ENCODE measurements around the gene RARS1.

Gene RARS1

GRCh38 chr5:168481330-168481788, 4.9 kb upstream of the RARS1 start:
- DNase-seq (ENCODE audit: insufficient read length) (peak; percentile 63), FAIRE-seq (peak; percentile 93)
- TF ChIP-seq TAF1 (IDR thresholded peaks at IDR 0.05; ENCODE audit: borderline replicate concordance, low read depth, low read length) (no peak), POLR2AphosphoS5 (IDR thresholded peaks at IDR 0.05; ENCODE audit: low read depth, low read length) (no peak), POLR2A (IDR thresholded peaks at IDR 0.05; ENCODE audit: low read depth, low read length) (no peak)

- no peak for FAIRE-seq
- TF ChIP-seq POLR2A (IDR thresholded peaks at IDR 0.05; ENCODE audit: low read depth, low read length), result no peak
- no peak for TF ChIP-seq TAF1 (IDR thresholded peaks at IDR 0.05; ENCODE audit: borderline replicate concordance, low read depth, low read length)
- TF ChIP-seq POLR2AphosphoS5 (IDR thresholded peaks at IDR 0.05; ENCODE audit: low read depth, low read length), result no peak
- no peak for DNase-seq (ENCODE audit: insufficient read length)
Observed at GRCh38 chr5:168482361-168482760, 3.9 kb upstream of the RARS1 start.

- FAIRE-seq (no peak), DNase-seq (ENCODE audit: insufficient read length) (no peak)
- TF ChIP-seq POLR2A (IDR thresholded peaks at IDR 0.05; ENCODE audit: low read depth, low read length) (no peak), TAF1 (IDR thresholded peaks at IDR 0.05; ENCODE audit: borderline replicate concordance, low read depth, low read length) (no peak), POLR2AphosphoS5 (IDR thresholded peaks at IDR 0.05; ENCODE audit: low read depth, low read length) (no peak)
Observed at GRCh38 chr5:168489059-168489458, 2.8 kb downstream of the RARS1 start.

- no peak for FAIRE-seq
- TF ChIP-seq POLR2A (IDR thresholded peaks at IDR 0.05; ENCODE audit: low read depth, low read length) (no peak), TAF1 (IDR thresholded peaks at IDR 0.05; ENCODE audit: borderline replicate concordance, low read depth, low read length) (no peak), POLR2AphosphoS5 (IDR thresholded peaks at IDR 0.05; ENCODE audit: low read depth, low read length) (no peak)
- DNase-seq (ENCODE audit: insufficient read length), result no peak
Observed at GRCh38 chr5:168494057-168494555, 7.8 kb downstream of the RARS1 start.

GRCh38 chr5:168502563-168503237, 16.4 kb downstream of the RARS1 start:
- no peak for FAIRE-seq
- no peak for DNase-seq (ENCODE audit: insufficient read length)
- no peak for TF ChIP-seq TAF1 (IDR thresholded peaks at IDR 0.05; ENCODE audit: borderline replicate concordance, low read depth, low read length)
- no peak for TF ChIP-seq POLR2A (IDR thresholded peaks at IDR 0.05; ENCODE audit: low read depth, low read length)

GRCh38 chr5:168513861-168514428, 27.7 kb downstream of the RARS1 start:
- TF ChIP-seq POLR2A (IDR thresholded peaks at IDR 0.05; ENCODE audit: low read depth, low read length) (no peak), TAF1 (IDR thresholded peaks at IDR 0.05; ENCODE audit: borderline replicate concordance, low read depth, low read length) (no peak), POLR2AphosphoS5 (IDR thresholded peaks at IDR 0.05; ENCODE audit: low read depth, low read length) (no peak)
- FAIRE-seq (no peak), DNase-seq (ENCODE audit: insufficient read length) (no peak)

- no peak for TF ChIP-seq TAF1 (IDR thresholded peaks at IDR 0.05; ENCODE audit: borderline replicate concordance, low read depth, low read length)
- no peak for TF ChIP-seq POLR2A (IDR thresholded peaks at IDR 0.05; ENCODE audit: low read depth, low read length)
- no peak for TF ChIP-seq POLR2AphosphoS5 (IDR thresholded peaks at IDR 0.05; ENCODE audit: low read depth, low read length)
- FAIRE-seq (no peak), DNase-seq (ENCODE audit: insufficient read length) (no peak)
Observed at GRCh38 chr5:168525856-168526255, 39.6 kb downstream of the RARS1 start.

GRCh38 chr5:168527756-168528295, 41.6 kb downstream of the RARS1 start:
- DNase-seq (ENCODE audit: insufficient read length) (no peak), FAIRE-seq (no peak)
- TF ChIP-seq POLR2AphosphoS5 (IDR thresholded peaks at IDR 0.05; ENCODE audit: low read depth, low read length), result no peak
- no peak for TF ChIP-seq POLR2A (IDR thresholded peaks at IDR 0.05; ENCODE audit: low read depth, low read length)
- TF ChIP-seq TAF1 (IDR thresholded peaks at IDR 0.05; ENCODE audit: borderline replicate concordance, low read depth, low read length), result no peak

GRCh38 chr5:168528521-168529373, 42.5 kb downstream of the RARS1 start, which contains the start of gene FBLL1:
FBLL1 (plus strand) TSS chr5:168529305; CDS start chr5:168529505, 200 bp downstream.
- TF ChIP-seq POLR2AphosphoS5 (IDR thresholded peaks at IDR 0.05; ENCODE audit: low read depth, low read length) (no peak), TAF1 (IDR thresholded peaks at IDR 0.05; ENCODE audit: borderline replicate concordance, low read depth, low read length) (no peak), POLR2A (IDR thresholded peaks at IDR 0.05; ENCODE audit: low read depth, low read length) (no peak)
- no peak for FAIRE-seq
- DNase-seq (ENCODE audit: insufficient read length), result no peak

GRCh38 chr5:168529374-168530234, 43.3 kb downstream of the RARS1 start:
- FAIRE-seq (no peak), DNase-seq (ENCODE audit: insufficient read length) (no peak)

More at GRCh38 chr5:168529374-168530234, 43.3 kb downstream of the RARS1 start:
- no peak for TF ChIP-seq POLR2AphosphoS5 (IDR thresholded peaks at IDR 0.05; ENCODE audit: low read depth, low read length)
- TF ChIP-seq POLR2A (IDR thresholded peaks at IDR 0.05; ENCODE audit: low read depth, low read length), result no peak
- TF ChIP-seq TAF1 (IDR thresholded peaks at IDR 0.05; ENCODE audit: borderline replicate concordance, low read depth, low read length), result no peak
